GM15510 (cell line): ENCODE data around the gene MYBL2.
A peak's percentile ranks its signal among the peaks of the same experiment; 100 is the strongest.

Experiments used
- POLR2A ChIP-seq: IDR thresholded peaks from 3 replicates; pipeline ENCODE4 v1.6.1; 2011; ENCODE audit warnings: borderline replicate concordance; ENCODE audit not compliant: insufficient read length; ENCODE audit errors: extremely low read depth

Gene MYBL2

DNA sequence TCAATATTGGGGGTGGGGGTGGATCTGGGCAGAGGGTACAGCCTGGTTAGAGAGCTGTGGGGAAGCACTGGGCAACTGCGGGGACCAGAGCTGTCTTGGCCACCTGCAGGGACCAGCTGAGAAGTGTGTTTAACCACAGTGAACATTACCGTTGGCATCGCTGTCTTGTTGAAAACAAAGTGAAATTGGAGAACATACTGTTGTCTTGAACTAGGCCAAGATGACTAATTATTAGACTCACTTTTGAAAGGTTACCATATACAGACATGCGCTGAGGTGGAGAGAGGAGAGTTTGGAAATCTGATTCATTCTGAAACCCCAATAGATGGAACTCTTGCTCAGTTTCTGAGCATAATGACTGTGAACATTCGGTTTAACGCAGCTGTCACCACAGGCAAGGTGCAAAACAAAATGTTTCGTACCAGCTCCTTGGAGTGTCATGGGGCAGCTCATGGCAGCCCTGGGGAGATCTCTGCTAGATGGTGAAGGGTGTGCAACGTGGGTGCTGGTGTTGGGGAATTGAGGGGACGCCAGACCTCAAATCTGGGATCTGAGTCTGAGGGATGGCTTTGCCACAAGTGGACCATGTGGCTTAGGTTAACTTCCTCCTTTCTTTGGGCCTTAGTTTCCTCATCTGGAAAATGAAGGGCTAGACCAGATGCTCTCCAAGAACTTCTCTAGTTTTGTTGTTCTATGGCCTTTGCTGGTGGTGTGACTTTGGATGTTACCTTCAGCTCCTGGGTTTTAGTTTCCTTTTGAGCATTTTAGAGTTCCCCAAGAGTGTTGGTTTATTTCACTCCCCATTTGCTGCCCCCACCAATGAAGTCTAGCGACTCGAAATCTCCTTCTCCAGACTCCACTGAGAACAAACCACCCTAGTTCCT, 84.5 kb downstream of the MYBL2 start:
- peak; percentile 29 for TF ChIP-seq POLR2A

DNA sequence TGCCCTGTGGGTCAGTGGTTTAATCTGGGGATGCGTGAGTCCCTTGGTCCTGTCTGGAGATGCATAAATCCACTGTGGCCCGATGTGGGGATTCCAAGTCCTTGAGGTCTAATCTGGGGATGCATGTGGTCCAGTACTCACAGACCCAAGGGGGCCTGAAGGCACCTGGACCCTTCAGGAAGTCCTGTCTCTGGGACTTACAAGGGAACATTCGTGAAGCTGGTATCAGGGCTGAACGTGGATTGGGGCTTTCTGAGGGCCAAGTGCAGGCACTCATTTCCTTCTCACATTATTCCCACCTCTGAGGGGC, 85.1 kb downstream of the MYBL2 start:
- TF ChIP-seq POLR2A = no peak

DNA sequence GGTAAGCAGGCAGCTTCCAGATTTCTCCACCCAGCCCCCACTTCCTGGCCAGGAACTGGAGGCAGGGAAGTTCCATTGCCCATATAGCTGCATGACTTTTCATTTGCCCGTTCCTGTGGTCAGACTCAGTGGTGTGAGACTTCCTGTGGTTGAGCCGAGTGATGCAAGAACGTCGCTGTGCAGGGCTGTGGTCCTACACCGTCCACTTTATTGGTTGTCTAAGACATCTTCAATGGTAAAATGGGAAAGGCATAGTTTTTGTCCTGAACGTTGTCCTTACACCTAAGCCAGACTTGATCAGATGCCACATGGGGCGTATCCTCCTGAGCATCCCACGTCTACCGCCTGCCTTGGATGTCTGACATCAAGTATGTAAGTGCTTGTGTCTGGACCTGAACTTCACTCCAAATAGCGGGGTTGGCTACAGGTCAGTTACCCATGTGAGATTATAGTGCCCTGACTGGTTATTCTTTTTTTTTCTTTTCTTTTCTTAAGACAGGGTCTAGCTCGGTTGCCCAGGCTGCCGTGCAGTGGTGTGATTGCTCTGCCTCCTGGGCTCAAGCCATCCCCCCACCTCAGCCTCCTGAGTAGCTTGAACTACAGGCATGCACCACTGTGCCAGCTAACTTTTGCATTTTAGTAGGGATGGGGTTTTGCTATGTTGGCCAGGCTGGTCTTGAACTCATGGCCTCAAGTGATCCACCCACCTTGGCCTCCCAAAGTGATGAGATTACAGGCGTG, 85.8 kb downstream of the MYBL2 start:
- no peak for TF ChIP-seq POLR2A

DNA sequence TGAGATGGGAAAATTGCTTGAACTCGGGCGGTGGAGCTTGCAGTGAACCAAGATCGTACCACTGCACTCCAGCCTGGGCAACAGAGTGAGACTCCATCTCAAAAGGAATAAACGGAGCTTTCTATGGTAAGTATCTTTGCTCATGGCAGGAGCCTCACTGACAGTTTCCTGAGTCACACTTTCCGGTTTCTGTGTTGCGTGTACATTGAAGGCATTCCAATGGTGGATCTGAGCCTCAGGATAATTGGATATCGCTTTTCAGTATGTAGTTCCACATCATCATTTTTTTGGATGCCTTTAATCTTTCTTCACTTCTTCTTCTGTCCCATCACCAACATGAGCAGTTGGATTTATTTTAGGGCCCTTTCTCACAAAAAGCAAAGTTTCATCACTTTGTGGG, 88.5 kb downstream of the MYBL2 start:
- TF ChIP-seq POLR2A = no peak

DNA sequence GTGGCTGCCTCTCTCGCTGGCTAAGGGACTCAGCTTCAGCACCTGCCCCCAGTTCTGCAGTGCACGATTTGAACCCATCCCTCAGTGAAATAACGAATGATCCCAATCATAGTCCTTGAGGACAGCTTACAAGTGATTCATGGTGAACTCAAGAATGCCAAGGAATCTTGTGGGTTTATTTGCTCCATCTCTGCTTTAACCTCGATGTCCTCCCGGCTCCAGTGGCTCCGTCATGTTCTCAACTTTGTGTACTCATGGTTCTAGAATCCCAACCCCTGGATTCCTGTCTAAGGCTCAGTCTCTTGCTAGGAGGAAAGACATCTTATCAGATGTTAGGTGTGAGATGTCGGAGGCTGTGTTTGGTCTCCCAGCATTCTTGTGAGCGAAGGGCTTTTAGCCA, 88.9 kb downstream of the MYBL2 start:
- TF ChIP-seq POLR2A = no peak

DNA sequence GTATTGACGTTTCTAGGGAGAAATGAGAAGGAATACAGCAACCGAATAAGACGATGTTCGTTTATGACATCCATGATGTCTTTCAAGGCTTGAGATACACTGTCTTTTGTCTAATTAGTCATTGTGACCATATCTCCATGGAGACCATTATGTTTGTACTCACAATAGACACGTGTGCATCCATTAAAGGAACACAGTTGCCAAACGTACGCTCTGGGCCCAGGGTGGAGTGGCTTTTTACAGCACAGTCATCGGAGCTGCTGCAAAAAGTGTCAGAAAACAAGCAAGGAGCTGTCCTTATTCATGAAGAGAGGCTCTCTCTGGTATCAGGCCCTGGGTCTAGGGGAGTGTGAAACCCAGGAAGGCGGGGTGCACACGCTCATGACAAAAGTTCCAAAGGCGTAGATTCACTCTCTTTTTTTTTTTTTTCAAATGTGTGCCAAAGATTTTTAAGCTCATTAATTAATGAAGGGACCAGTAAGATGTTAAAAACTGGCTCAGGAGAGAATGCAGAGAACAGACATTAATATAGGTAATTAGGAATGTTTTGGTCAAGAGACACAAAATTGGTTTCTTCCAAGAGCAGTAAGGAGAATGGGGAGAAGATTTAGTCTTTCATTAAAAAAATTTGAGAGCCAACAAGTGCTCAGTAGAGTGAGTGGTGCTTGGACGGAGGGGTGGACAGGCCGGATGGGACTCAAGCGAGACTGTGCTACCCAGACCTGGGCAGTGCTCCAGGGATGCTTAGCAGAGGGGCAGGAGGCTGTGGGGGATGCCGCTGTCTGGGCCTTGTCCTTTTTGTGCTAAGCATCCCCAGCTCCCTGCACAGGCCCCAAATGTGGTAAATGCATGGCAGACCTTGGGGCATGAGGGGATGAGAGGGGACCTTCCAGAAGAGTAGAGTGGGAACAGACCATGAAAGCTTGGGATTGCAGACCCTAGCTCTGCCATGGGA, 94.7 kb downstream of the MYBL2 start:
- TF ChIP-seq POLR2A = no peak

DNA sequence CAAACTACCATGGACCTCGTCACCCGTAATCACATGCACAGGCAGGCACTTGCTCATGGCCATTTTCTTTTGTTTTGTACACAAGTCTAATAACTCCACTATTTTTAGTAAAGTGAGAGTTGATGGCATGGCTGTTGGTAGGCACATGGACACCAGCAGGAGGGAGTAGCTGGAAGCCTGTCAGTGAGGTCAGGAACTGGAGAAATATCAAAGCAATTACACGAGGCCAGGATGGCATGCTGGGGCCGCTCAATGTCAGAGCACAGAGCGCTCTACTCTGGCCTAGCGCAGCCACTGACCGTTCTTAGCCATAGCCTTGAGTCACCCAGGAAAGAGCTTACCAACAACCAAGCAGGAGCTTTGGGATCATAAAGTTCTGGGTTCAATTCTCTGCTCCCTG, 96.0 kb downstream of the MYBL2 start:
- TF ChIP-seq POLR2A = no peak

DNA sequence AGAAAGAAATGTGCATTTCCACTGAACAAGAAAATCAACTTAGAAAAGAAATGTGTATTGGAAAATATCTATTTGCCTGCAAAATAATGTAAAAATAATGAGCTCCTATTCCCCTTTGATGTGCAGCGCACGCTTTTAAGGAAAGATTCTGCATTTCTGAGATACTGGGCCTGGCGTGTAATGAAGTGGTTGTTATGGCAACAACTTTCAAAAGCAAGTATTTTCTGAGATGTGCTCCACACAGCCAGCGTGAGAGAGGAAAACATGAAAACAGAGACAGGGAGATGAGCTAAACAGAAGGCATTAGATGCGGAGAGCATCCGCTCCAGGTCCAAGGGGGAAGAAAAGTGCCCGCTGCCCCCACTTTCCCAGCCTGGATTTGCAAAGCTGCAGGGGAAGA, 99.0 kb downstream of the MYBL2 start:
- no peak for TF ChIP-seq POLR2A
